Vagina (tissue), 2 donors: ENCODE measurements around the gene MUC6. TPM values are rescaled to one million over a fixed set of nuclear protein-coding genes. Genes with fewer than 3 reads are reported as not detected.

ENCODE experiments used
- DNase-seq, 2 donors: peaks; one replicate each; pipeline ENCODE4 v3.0.0-alpha.2; 2017; ENCODE audit errors: extremely low spot score in 2 of 2
- H3K27ac ChIP-seq: fragments of 200-600 bp; sonication (generic); one replicate; pipeline ENCODE4 v1.5.1; 2019
- H3K27me3 ChIP-seq: fragments of 200-600 bp; sonication (generic); one replicate; pipeline ENCODE4 v1.5.1; 2019
- H3K36me3 ChIP-seq, 2 donors: fragments of 200-600 bp; sonication (generic); one replicate each; pipeline ENCODE4 v1.5.1; 2017 to 2019
- H3K4me1 ChIP-seq: fragments of 200-600 bp; sonication (generic); one replicate; pipeline ENCODE4 v1.5.1; 2019
- H3K4me3 ChIP-seq, 2 donors: fragments of 200-600 bp; sonication (generic); 1 replicate in 1 of 2; 2 replicates in 1 of 2; pipeline ENCODE4 v1.5.1; 2016 to 2019
- H3K9me3 ChIP-seq: fragments of 200-600 bp; sonication (generic); one replicate; pipeline ENCODE4 v1.5.1; 2019
- POLR2A ChIP-seq, 2 donors: fragments of 450-650 bp; IDR thresholded peaks; one replicate each; pipeline ENCODE4 v1.6.1; 2017; ENCODE audit warnings: antibody characterized with exemption in 2 of 2, mild to moderate bottlenecking in 2 of 2, moderate library complexity in 2 of 2
- POLR2AphosphoS5 ChIP-seq, 2 donors: sonication (generic); formaldehyde crosslinking; IDR thresholded peaks; one replicate each; pipeline ENCODE4 v1.9.0; 2017; ENCODE audit warnings: antibody characterized with exemption in 2 of 2, mild to moderate bottlenecking in 2 of 2, low read depth in 1 of 2; ENCODE audit not compliant: insufficient read depth in 1 of 2
- intact Hi-C: fragments of 100-400 bp; cut with DNase I; formaldehyde crosslinking; loops from one replicate; pipeline ENCODE4 v1.15.1; 2023
- total RNA-seq: library from RNA; depleted of rRNA; stranded (reverse); fragments of >200 nt; gene quantifications from one replicate; pipeline ENCODE4 v1.2.3, GENCODE V29; 2016
- TF ChIP-seq, protein P1 (sequence below), 3 experiments: fragments of 450-650 bp in 2 of 3; fragments of 200-600 bp in 1 of 3; sonication (generic) in 1 of 3; IDR thresholded peaks; one replicate each; pipeline ENCODE4 v1.5.1; 2017 to 2019; ENCODE audit warnings: antibody characterized with exemption in 3 of 3, mild to moderate bottlenecking in 2 of 3, moderate library complexity in 2 of 3

MUC6 gene
- total RNA-seq, 1 donor from 2014 or later, result not detected

DNA sequence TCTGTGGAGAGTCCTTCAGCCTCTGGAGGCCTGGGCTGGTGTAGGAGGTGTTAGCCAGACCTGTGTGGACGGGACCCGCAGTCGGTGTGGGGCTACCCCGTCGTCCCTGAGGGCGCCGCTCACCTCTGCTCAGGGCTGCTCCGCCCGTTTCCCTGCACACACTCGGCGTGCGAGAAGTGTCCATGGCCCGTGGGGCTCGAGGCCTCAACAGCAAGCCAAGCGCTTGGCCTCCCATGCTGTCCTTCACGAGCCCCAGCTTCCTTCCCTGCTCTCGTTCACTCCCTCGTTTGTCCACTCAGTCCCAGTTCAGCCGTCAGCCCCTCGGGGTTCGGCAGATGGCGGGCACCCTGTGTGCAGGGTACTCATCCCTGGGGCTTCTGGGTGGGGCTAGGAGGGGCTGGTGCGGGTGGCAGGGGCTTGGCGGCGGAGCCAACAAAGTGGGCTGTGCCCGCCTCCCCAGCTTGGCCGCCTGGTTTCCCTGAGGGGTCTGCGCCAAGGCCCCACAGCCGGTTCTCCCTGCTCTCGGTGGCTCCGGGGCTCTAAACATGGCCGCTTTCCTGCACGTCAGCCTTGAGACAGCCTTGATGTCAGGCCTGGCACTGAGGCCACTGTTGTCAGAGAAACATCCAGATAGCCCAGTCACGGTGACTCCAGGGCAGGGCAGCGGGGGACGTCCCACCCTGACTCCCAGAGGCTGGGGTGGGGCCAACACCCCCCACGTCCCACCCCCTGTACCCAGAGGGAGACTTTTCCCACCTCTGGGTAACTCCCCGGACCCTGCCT is 3.3 kb downstream of the MUC6 start:
- TF ChIP-seq, protein P1, sequence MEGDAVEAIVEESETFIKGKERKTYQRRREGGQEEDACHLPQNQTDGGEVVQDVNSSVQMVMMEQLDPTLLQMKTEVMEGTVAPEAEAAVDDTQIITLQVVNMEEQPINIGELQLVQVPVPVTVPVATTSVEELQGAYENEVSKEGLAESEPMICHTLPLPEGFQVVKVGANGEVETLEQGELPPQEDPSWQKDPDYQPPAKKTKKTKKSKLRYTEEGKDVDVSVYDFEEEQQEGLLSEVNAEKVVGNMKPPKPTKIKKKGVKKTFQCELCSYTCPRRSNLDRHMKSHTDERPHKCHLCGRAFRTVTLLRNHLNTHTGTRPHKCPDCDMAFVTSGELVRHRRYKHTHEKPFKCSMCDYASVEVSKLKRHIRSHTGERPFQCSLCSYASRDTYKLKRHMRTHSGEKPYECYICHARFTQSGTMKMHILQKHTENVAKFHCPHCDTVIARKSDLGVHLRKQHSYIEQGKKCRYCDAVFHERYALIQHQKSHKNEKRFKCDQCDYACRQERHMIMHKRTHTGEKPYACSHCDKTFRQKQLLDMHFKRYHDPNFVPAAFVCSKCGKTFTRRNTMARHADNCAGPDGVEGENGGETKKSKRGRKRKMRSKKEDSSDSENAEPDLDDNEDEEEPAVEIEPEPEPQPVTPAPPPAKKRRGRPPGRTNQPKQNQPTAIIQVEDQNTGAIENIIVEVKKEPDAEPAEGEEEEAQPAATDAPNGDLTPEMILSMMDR (IDR thresholded peaks at IDR 0.05), result no peak
- TF ChIP-seq POLR2AphosphoS5 (IDR thresholded peaks at IDR 0.05; ENCODE audit: insufficient read depth in 1 of 2, low read depth in 1 of 2), result no peak
- TF ChIP-seq POLR2A (IDR thresholded peaks at IDR 0.05), result no peak
- H3K9me3 ChIP-seq, result no peaks in the 10 kb centered on the region
- intact Hi-C loops, result no loop called here
- H3K4me1 ChIP-seq, result no peaks in the 10 kb centered on the region
- H3K27me3 ChIP-seq, result no peaks in the 10 kb centered on the region
- no peak for DNase-seq
- no peak overlapping the region for H3K4me3 ChIP-seq
- H3K27ac ChIP-seq, result no peak overlapping the region
- H3K36me3 ChIP-seq, result no peaks in the 10 kb centered on the region

DNA sequence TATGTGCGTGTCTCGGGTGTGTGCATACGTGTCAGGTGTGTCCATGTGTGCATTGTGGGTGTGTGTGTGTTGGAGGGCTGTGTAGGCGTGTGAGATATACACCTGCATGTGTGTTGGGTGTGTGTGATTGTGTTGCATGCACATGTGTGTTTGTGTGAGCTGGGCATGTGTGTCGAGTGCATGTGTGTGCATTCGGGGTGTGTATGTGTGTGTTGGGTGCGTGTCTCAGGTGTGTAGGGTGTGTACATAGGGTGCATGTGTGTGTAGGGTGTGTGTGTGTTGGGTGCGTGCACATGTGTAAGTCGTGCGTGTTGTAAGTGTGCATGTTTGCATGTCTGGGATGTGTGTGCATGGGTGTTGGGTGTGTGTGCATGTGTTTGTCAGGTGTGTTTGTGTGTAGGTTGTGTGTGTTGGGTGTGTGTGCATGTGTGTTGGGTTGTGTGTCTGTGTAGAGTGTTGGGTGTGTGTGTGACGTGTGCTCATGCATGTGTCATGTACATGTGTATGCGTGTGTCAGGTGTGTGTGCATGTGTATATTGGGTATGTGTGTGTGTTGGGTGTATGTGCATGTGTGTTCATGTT is 4.1 kb downstream of the MUC6 start:
- no peak for DNase-seq
- Histone ChIP-seq H3K27ac (no peak overlapping the region), H3K9me3 (no peaks in the 10 kb centered on the region), H3K27me3 (no peaks in the 10 kb centered on the region), H3K4me3 (no peak overlapping the region), H3K4me1 (no peaks in the 10 kb centered on the region), H3K36me3 (no peaks in the 10 kb centered on the region)
- TF ChIP-seq POLR2A (IDR thresholded peaks at IDR 0.05) (no peak), POLR2AphosphoS5 (IDR thresholded peaks at IDR 0.05; ENCODE audit: insufficient read depth in 1 of 2, low read depth in 1 of 2) (no peak)
- TF ChIP-seq, protein P1 (IDR thresholded peaks at IDR 0.05), result no peak
- intact Hi-C loops, result no loop called here

DNA sequence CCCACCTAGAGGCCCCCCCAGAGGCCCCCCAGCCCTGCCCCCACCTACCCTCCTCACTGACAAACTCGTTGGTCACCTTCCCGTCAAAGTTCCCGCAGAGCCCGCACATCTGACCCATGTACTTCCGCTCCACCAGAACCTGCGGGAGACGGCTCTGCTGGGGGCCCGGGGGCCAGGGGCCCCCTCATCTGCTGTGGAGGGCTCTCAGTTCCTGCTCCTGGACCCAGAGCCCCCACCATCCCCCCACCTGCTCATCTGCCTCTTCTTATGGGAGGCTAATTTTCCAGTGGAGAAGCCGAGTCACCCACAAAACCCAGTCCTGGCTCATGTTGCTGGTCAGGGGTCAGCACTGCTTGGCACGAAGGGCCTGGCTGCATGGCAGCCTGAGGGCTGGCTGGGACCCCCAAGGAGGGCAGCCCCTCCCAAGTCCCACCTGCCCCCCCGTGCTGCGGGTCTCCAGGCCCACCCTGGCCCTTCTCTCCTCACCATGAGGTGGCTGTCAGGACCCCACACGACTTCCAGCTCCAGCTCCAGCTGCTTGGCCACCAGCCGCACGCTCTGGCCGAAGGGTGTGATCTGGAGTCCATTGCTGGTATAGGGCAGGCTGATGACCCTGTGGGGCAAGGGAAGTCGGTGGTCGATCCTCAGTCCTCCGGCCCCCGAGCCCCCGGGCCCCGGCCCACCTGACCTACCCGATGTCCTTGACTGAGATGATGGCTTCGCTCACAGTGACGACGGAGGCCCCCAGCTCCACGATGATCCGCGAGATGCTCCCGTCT is 5.2 kb downstream of the MUC6 start:
- Histone ChIP-seq H3K27ac (no peak overlapping the region), H3K4me3 (no peak overlapping the region), H3K36me3 (no peaks in the 10 kb centered on the region), H3K4me1 (no peaks in the 10 kb centered on the region), H3K9me3 (no peaks in the 10 kb centered on the region), H3K27me3 (no peaks in the 10 kb centered on the region)
- intact Hi-C loops, result no loop called here
- TF ChIP-seq POLR2A (IDR thresholded peaks at IDR 0.05), result no peak
- TF ChIP-seq, protein P1 (IDR thresholded peaks at IDR 0.05), result no peak
- no peak for TF ChIP-seq POLR2AphosphoS5 (IDR thresholded peaks at IDR 0.05; ENCODE audit: insufficient read depth in 1 of 2, low read depth in 1 of 2)
- DNase-seq, result no peak

- no peaks in the 10 kb centered on the region for H3K9me3 ChIP-seq
- DNase-seq, result no peak
- H3K27me3 ChIP-seq, result no peaks in the 10 kb centered on the region
- H3K36me3 ChIP-seq, result no peaks in the 10 kb centered on the region
- intact Hi-C loops, result no loop called here
- TF ChIP-seq POLR2A (IDR thresholded peaks at IDR 0.05) (no peak), POLR2AphosphoS5 (IDR thresholded peaks at IDR 0.05; ENCODE audit: insufficient read depth in 1 of 2, low read depth in 1 of 2) (no peak)
- TF ChIP-seq, protein P1 (IDR thresholded peaks at IDR 0.05), result no peak
- H3K27ac ChIP-seq, result no peak overlapping the region
- no peaks in the 10 kb centered on the region for H3K4me1 ChIP-seq
- no peak overlapping the region for H3K4me3 ChIP-seq
These were observed 6.0 kb downstream of the MUC6 start for GRCh38 chr11:1030556-1030955.
